Measurements from ENCODE around the gene MC5R.

Gene MC5R

DNA sequence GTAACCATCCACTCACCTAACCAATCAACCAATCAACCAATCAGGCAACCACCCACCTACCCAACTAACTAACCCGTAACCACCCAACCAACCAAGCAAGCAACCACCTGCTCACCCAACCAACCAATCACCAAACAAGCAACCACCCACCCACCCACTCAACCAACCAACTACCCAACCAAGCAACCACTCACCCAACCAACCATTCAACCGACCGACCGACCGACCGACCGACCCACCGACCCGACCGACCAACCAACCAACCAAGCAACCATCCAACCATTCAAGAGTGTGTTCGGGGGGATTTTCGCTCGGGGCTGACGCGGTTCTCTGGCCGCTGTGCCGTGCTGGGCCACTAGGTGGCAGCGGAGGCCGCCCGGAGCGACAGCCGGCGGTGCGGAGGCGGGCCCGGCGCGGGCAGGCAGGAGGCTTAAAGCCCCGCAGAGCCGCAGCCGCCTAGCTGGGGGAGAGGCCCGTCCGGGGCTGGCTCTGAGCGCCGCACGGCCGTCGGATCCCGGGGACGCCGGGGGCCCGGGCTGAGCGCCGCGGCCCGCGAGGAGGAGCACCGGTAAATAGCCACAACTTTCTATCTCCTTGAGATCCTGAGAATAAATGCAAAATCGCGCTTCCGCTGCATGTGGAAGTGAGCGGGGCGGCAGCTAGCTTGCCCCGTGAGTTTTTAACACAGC is at the start of gene MC5R:
Gene MC5R, plus strand, starts transcription at position 443 of the 689 bp plus-strand sequence. CDS start 1,617 bp downstream, outside the sequence.
- no peak within 1 kb of the TSS for H3K27ac ChIP-seq
- no peak for DNase-seq (ENCODE audit: low read depth, low spot score)

DNA sequence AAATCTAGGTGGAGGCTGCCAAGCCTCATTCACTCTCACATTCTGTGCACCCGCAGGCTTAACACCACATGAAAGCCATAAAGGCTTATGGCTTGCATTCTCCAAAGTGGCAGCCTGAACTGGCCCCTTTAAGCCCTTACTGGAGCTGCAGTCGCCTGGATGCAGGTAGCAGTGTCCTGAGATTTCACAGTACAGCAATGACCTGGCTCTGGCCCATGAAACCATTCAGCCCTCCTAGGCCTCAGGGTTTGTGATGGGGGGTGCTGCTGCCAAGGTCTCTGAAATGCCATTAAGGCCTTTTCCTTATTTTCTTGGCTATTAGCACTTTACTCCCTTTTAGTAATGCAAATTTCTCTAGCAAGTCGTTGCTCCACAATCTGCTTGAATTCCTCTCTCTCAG is 48.9 kb upstream of the MC5R start:
- no peak for DNase-seq (ENCODE audit: low read depth, low spot score)
- no peak overlapping the region for H3K27ac ChIP-seq

- peak; percentile 60 for DNase-seq (ENCODE audit: low read depth, low spot score)
These were observed 32.8 kb upstream of the MC5R start for GRCh38 chr18:13791181-13791580.

GRCh38 chr18:13793819-13794218 is 30.1 kb upstream of the MC5R start:
- no peak for DNase-seq (ENCODE audit: low read depth, low spot score)
- H3K27ac ChIP-seq, result no peak overlapping the region

More at GRCh38 chr18:13791181-13791580, 32.8 kb upstream of the MC5R start:
- no peak overlapping the region for H3K27ac ChIP-seq

GRCh38 chr18:13796515-13796914 is 27.4 kb upstream of the MC5R start:
- DNase-seq (ENCODE audit: low read depth, low spot score), result no peak
- peak overlapping the region; percentile 78 for H3K27ac ChIP-seq

- peak; percentile 48 for DNase-seq (ENCODE audit: low read depth, low spot score)
- H3K27ac ChIP-seq, result peak overlapping the region; percentile 78
These were observed 26.8 kb upstream of the MC5R start for GRCh38 chr18:13797157-13797611.

DNA sequence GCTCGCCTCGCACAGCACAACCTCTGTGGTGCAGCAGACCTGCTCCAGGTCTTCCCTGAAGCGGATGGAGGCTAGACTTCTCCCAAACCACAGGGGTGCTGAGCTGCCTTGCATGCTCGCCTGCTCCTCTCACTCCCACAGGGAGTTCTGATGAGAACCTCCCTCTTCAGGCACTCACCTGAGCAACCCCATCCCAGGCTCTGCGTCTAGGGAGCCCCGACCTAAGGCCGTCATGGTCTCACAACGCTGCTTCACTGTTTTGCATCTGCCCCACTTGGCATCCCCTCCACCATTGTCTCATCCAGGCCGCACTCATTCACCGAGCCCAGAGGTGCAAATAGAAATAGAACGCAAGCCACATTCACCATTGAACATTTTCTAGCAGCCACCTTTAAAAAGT is 24.6 kb upstream of the MC5R start:
- DNase-seq (ENCODE audit: low read depth, low spot score), result no peak
- no peak overlapping the region for H3K27ac ChIP-seq

DNA sequence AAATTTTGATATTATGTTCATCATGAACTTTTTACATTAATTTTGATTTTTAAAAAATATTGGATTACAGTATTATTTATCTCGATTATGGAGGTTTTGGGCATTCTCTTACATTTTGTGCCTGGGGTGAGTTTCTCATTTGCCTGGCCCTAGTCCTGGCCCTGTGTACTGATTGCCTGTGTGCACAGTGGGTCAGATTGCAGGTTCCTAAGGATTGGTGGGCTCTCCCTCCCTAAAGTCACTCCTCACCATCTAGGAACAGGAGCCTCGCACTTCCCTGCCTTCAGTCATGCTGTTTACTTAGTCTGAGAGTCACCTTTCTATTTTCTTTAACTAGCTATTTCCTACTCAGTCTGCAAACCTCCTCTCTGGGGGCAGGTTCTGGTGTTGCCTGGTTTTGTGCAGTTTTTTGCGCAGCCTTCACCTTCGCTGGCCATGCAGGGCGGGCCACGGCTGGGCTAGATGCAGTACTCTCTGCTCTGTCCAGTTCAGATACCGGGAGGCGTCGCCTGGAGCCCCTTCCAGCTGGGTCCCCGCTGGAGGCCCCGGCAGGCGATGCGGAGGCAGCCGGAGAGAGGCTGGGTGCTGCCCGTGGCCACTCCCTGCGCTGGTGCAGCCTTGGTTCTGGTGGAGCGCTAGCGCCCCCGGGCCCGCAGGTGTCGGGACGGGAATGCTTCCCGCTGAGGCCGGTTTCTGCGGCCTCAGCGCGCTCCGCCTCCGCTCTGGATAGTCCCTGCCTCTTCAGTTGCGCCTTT is 23.3 kb upstream of the MC5R start:
- H3K27ac ChIP-seq, result no peak overlapping the region
- peak; percentile 26 for DNase-seq (ENCODE audit: low read depth, low spot score)

DNA sequence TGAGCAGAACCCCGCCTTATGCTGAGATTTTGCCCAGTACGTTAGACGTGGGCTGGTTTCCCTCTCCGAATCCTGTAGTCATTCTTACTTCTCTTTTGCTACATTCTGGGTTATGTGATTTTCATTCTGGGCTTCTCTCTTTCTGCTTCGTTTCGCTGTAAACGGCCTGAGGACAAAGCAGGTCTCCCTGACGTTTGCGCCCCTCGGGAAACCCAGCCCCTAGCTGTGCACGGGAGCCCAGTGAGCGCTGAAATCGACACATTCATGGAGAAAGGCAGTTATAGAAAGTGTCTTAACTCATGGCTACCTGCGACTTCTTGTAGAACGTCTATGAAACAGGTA is 22.7 kb upstream of the MC5R start:
- DNase-seq (ENCODE audit: low read depth, low spot score), result no peak
- no peak overlapping the region for H3K27ac ChIP-seq

DNA sequence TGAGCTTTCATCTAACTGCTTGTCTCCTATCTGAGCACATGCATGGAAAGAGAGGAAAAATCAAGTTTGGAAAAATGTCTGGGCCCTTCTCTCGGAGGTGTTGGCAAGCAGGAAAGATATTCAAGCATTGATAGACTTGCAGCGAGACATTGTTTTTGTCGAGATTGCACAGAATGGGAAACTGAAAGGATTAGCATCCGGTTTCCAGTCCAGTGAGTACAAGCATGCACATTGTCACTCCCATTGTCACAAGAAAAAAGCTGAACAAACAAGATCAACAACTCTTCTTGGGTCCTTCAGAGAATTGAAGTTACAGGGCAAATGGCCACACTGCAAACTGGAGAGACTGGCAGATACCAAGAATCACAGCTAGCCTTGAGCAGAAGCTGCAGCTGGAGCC is 19.6 kb upstream of the MC5R start:
- no peak overlapping the region for H3K27ac ChIP-seq
- DNase-seq (ENCODE audit: low read depth, low spot score), result no peak

DNA sequence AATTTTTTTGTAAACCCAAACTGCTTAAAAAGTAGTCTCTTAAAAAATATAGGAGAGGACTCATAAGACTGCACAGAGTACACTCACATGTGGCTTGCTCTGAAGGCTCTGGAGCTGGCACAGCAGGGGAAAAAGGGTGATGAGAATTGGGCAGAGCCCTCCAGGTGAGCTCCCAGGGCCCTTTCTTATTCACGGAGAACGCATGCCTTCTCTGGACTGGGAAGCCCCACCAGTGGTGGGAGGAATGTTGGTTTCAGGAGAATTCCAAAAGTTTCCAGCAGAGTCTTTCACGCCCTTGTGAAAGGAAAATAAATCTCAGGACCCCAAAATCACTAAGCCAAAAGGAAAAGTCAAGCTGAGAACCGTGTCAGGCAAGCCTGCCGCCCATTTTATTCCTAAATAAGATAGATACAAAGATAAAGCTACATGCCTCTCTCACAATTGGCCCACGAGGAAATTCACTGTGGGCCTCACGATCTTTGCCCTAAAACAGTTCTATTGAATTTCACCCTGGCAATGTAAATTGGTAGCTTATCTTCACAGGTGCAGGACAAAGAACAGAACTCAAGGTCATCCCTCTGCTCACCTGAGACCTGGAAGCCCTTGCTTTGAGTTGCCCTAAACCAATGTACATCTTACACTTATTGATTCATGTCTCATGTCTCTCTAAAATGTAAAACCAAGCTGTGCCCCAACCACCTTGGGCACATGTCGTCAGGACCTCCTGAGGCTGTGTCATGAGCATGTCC is 15.5 kb upstream of the MC5R start:
- H3K27ac ChIP-seq, result no peak overlapping the region
- DNase-seq (ENCODE audit: low read depth, low spot score), result no peak

DNA sequence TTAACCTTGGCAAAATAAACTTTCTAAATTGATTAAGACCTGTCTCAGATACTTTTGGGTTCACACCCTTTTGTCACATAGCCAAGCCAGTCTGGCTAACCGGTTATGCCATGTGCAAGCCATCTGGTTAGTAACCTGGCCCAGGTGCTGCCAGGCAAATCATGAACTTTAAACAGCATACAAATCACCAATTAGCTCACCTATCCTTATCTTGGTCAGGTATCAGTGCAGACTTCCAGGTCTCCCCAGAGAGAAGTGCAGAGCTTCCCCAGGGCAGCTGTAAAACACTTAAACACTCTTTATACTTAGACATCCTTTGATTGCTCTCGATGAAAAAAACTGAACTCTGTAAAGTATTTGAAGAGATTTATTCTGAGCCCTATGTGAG is 14.9 kb upstream of the MC5R start:
- DNase-seq (ENCODE audit: low read depth, low spot score), result peak; percentile 22
- H3K27ac ChIP-seq, result no peak overlapping the region

- DNase-seq (ENCODE audit: low read depth, low spot score), result no peak
- H3K27ac ChIP-seq, result no peak overlapping the region
These were observed 14.3 kb upstream of the MC5R start for GRCh38 chr18:13809531-13810255.

GRCh38 chr18:13810950-13811485 is 12.9 kb upstream of the MC5R start:
- H3K27ac ChIP-seq, result no peak overlapping the region
- DNase-seq (ENCODE audit: low read depth, low spot score), result no peak

- no peak for DNase-seq (ENCODE audit: low read depth, low spot score)
- no peak overlapping the region for H3K27ac ChIP-seq
These were observed 12.0 kb upstream of the MC5R start for GRCh38 chr18:13811993-13812392.

DNA sequence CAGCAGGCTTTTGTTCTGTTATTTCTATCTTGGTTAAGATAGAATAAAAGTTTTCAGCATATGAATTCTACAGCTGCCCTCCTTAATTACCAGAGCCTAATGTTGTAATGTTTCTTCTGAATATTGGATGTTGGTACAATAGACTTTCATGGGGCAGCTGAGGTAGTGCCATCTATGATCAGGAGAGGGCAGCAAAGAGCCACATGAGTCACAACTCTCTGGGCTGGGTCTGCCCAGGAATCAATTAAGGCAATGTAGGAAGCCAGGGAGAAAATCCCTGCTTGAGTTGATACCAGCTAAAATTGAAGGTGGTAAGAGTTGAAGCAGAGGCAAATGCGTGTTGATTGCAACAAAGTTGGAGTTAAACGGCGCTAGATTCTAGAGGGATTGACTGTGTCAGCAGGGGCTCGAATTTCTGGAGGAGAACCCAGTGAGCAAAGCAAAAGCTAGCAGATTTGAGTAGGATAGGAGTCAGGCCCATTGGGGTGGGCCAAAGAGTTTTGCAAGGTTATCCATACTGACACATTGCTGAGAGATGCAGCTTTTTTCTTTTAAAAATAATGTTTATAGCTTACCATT is 10.6 kb upstream of the MC5R start:
- H3K27ac ChIP-seq, result no peak overlapping the region
- DNase-seq (ENCODE audit: low read depth, low spot score), result no peak

DNA sequence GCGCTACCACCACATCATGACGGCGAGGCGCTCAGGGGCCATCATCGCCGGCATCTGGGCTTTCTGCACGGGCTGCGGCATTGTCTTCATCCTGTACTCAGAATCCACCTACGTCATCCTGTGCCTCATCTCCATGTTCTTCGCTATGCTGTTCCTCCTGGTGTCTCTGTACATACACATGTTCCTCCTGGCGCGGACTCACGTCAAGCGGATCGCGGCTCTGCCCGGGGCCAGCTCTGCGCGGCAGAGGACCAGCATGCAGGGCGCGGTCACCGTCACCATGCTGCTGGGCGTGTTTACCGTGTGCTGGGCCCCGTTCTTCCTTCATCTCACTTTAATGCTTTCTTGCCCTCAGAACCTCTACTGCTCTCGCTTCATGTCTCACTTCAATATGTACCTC is 2.3 kb downstream of the MC5R start:
- no peak for DNase-seq (ENCODE audit: low read depth, low spot score)
- H3K27ac ChIP-seq, result no peak overlapping the region

DNA sequence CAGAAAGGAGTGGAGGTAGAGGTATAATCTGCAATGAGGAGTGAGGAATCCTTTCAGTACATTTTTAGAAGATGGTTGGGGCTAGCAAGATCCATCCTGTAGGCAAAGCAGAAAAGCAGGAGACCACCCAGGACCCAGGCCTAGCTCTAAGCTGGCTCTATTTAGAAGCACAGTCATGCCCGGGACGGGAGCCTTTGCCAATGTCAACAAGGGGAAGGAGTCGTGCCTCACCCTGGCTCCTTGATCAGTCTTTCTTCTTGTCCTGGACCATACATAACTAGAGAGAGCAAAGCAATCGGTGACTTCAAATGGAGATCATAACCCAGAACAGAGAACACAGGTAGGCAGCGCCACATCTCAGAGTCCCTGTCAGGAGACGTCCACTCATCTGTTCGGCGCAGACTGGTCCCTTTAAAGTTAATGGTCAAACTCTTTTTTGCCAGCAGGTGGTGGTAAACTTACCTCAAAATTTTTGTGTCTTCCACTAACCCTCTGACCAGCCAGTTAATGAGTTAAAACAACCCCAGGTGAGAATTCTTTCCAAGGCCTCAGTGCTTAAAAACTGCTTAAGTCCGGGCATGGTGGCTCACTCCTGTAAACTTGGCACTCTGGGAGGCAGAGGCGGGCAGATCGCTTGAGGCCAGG is 8.0 kb downstream of the MC5R start:
- H3K27ac ChIP-seq, result no peak overlapping the region
- no peak for DNase-seq (ENCODE audit: low read depth, low spot score)

DNA sequence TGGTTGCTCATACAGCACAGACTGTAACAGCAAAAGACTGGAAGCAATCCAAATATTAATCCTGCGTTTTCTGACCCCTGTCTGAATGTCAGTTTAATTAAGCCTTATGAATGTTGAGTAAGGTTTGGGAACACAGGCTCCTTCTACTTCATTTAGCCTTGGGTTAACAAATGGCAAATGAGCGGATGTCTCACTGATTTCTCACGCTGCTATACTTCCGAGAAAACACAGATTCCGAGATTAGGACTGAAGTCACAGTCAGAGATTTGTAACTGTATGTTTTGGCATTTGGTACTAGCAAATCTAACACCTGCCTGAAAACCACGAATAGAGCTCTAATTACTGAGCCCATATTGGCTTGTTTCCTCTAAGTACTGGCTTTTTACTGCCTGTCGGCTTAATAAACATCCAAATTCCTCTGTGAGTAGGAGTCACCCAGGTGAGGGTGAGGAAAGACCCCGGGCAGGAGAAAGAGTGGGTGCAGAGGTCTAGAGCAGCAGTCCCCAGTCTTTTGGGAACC is 10.6 kb downstream of the MC5R start:
- no peak overlapping the region for H3K27ac ChIP-seq
- no peak for DNase-seq (ENCODE audit: low read depth, low spot score)
